HepG2 (cell line): ENCODE measurements around the gene JTB. TPM values are rescaled to one million over a fixed set of nuclear protein-coding genes. Genes with fewer than 3 reads are reported as not detected.

Source experiments
- DZIP1 ChIP-seq: sonication (generic); formaldehyde crosslinking; IDR thresholded peaks from 2 replicates; pipeline ENCODE4 v1.5.0; 2020; ENCODE audit warnings: mild to moderate bottlenecking, missing genetic modification reagents
- GATA4 ChIP-seq: sonication (generic); IDR thresholded peaks from 2 replicates; pipeline ENCODE4 v1.6.1; 2016; ENCODE audit warnings: antibody characterized with exemption, low read depth, borderline replicate concordance
- KMT2B ChIP-seq: IDR thresholded peaks from 2 replicates; pipeline ENCODE4 v1.6.1; 2016; ENCODE audit warnings: missing genetic modification reagents, missing compliant biosample characterization
- POLR2A ChIP-seq, 2 experiments: IDR thresholded peaks; 2 replicates each; pipeline ENCODE4 v1.6.1; 2011; ENCODE audit warnings: low read depth in 2 of 2, low read length in 2 of 2, mild to moderate bottlenecking in 1 of 2, moderate library complexity in 1 of 2; ENCODE audit not compliant: insufficient read depth in 1 of 2
- ZBED4 ChIP-seq: sonication (generic); formaldehyde crosslinking; IDR thresholded peaks from 2 replicates; pipeline ENCODE4 v1.4.0; 2020; ENCODE audit warnings: missing genetic modification reagents, borderline replicate concordance
- ZNF276 ChIP-seq: sonication (generic); formaldehyde crosslinking; IDR thresholded peaks from 2 replicates; pipeline ENCODE4 v1.4.0; 2020; ENCODE audit warnings: mild to moderate bottlenecking, low read depth, missing genetic modification reagents
- ZNF350 ChIP-seq: sonication (generic); formaldehyde crosslinking; IDR thresholded peaks from 2 replicates; pipeline ENCODE4 v1.4.0; 2020; ENCODE audit warnings: mild to moderate bottlenecking, low read depth, missing genetic modification reagents, borderline replicate concordance
- ZNF776 ChIP-seq: sonication (generic); formaldehyde crosslinking; IDR thresholded peaks from 2 replicates; pipeline ENCODE4 v1.4.0; 2020; ENCODE audit warnings: mild to moderate bottlenecking, missing genetic modification reagents
- polyA plus RNA-seq, 8 experiments: library from polyadenylated mRNA; depleted of rRNA in 3 of 8; stranded (reverse) in 7 of 8; unstranded in 1 of 8; fragments of >200 nt; fragmentation: Illumina TruSeq in 4 of 8; extraction: Trizol in 4 of 8; gene quantifications; 2 replicates each; pipeline versions ENCODE4 v1.2.1 to v1.2.3, GENCODE V29; 2011 to 2016; ENCODE audit warnings: low read depth in 4 of 8, missing spikeins in 1 of 8, mixed read lengths in 1 of 8; ENCODE audit not compliant: insufficient read depth in 1 of 8
- total RNA-seq, 5 experiments: library from RNA; depleted of rRNA; stranded (reverse); fragments of >200 nt; fragmentation: Illumina TruSeq; extraction: Trizol; gene quantifications; 2 replicates each; pipeline ENCODE4 v1.2.3, GENCODE V29; 2016; ENCODE audit warnings: low read depth in 1 of 5
- TF ChIP-seq, protein P1 (sequence below): sonication (generic); formaldehyde crosslinking; conservative IDR thresholded peaks from 2 replicates; pipeline ENCODE4 v1.5.0; 2020; ENCODE audit warnings: missing genetic modification reagents
- TF ChIP-seq, protein P2 (sequence below): sonication (generic); formaldehyde crosslinking; IDR thresholded peaks from 2 replicates; pipeline ENCODE4 v1.5.0; 2020; ENCODE audit warnings: missing genetic modification reagents
- TF ChIP-seq, protein P3 (sequence below): sonication (generic); formaldehyde crosslinking; IDR thresholded peaks from 2 replicates; pipeline ENCODE4 v1.4.0; 2020; ENCODE audit warnings: missing genetic modification reagents, borderline replicate concordance
- TF ChIP-seq, protein P4 (sequence below): sonication (generic); formaldehyde crosslinking; IDR thresholded peaks from 2 replicates; pipeline ENCODE4 v1.5.1; 2020; ENCODE audit warnings: mild to moderate bottlenecking, missing genetic modification reagents

The JTB gene
- total and polyA plus RNA-seq, 2 of the 13 experiments (the other 11 are each of a cell fraction or from before 2014, with no cell fraction given) = 96.7 to 99.2 TPM

DNA sequence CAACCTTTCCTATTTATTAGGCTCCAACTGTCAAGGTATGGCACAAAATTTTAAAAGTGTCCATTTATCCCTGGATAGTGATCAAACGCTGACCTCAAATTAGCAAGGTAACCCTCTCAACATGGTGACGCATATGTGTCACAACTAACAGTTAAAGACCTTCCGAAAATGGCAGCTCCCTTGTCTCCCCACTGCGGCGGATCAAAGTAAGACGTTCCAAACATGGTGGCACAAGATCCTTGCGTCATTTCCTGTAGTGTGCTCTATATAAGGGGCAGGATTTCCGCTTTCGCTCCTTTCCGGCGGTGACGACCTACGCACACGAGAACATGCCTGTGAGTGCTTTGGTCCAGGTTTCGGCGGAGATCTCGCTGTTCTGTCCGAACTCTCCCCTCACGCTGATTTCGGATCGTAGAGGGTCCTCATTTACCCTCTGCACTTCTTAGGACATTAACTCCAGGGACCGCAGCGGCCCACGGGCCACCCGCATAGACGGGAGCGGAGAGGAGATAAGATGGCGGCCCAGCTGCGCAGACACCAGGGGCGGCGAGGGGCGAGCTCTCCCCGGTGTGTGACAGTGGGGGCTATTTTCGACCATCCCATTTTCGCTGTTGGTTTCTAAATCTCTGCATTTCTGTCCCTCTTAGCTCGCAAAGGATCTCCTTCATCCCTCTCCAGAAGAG, 13.1 kb upstream of the JTB start, which contains the start of gene RPS27 (continued):
- TF ChIP-seq ZNF276 (CRISPR knock-in tag) (peak; percentile 85; the same call in 1 of the 2 replicates), GATA4 (peak; percentile 88; the same call in 1 of the 2 replicates), ZNF350 (CRISPR knock-in tag) (peak; percentile 77; the same call in 1 of the 2 replicates), POLR2A (IDR thresholded peaks at IDR 0.05; ENCODE audit: insufficient read depth in 1 of 2, low read depth in 2 of 2, low read length in 2 of 2) (peak; percentile 100), ZNF776 (CRISPR knock-in tag) (no peak), DZIP1 (CRISPR knock-in tag) (no peak), ZBED4 (CRISPR knock-in tag) (peak; percentile 65; the same call in 1 of the 2 replicates), KMT2B (CRISPR knock-in tag) (peak; percentile 85)
- TF ChIP-seq, protein P1, sequence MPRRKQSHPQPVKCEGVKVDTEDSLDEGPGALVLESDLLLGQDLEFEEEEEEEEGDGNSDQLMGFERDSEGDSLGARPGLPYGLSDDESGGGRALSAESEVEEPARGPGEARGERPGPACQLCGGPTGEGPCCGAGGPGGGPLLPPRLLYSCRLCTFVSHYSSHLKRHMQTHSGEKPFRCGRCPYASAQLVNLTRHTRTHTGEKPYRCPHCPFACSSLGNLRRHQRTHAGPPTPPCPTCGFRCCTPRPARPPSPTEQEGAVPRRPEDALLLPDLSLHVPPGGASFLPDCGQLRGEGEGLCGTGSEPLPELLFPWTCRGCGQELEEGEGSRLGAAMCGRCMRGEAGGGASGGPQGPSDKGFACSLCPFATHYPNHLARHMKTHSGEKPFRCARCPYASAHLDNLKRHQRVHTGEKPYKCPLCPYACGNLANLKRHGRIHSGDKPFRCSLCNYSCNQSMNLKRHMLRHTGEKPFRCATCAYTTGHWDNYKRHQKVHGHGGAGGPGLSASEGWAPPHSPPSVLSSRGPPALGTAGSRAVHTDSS = no peak
- TF ChIP-seq, protein P2, sequence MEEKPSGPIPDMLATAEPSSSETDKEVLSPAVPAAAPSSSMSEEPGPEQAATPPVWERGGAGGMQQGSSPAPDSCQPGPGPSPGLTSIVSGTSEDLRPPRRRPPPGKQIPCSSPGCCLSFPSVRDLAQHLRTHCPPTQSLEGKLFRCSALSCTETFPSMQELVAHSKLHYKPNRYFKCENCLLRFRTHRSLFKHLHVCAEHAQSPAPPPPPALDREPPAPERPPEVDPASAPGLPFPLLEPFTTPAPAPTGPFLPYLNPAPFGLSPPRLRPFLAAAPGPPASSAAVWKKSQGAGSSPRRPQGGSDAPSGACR (CRISPR knock-in tag) = peak; percentile 49; the same call in 1 of the 2 replicates
- TF ChIP-seq, protein P3, sequence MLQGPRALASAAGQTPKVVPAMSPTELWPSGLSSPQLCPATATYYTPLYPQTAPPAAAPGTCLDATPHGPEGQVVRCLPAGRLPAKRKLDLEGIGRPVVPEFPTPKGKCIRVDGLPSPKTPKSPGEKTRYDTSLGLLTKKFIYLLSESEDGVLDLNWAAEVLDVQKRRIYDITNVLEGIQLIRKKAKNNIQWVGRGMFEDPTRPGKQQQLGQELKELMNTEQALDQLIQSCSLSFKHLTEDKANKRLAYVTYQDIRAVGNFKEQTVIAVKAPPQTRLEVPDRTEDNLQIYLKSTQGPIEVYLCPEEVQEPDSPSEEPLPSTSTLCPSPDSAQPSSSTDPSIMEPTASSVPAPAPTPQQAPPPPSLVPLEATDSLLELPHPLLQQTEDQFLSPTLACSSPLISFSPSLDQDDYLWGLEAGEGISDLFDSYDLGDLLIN (CRISPR knock-in tag) = peak; percentile 27; the same call in 1 of the 2 replicates
- TF ChIP-seq, protein P4, sequence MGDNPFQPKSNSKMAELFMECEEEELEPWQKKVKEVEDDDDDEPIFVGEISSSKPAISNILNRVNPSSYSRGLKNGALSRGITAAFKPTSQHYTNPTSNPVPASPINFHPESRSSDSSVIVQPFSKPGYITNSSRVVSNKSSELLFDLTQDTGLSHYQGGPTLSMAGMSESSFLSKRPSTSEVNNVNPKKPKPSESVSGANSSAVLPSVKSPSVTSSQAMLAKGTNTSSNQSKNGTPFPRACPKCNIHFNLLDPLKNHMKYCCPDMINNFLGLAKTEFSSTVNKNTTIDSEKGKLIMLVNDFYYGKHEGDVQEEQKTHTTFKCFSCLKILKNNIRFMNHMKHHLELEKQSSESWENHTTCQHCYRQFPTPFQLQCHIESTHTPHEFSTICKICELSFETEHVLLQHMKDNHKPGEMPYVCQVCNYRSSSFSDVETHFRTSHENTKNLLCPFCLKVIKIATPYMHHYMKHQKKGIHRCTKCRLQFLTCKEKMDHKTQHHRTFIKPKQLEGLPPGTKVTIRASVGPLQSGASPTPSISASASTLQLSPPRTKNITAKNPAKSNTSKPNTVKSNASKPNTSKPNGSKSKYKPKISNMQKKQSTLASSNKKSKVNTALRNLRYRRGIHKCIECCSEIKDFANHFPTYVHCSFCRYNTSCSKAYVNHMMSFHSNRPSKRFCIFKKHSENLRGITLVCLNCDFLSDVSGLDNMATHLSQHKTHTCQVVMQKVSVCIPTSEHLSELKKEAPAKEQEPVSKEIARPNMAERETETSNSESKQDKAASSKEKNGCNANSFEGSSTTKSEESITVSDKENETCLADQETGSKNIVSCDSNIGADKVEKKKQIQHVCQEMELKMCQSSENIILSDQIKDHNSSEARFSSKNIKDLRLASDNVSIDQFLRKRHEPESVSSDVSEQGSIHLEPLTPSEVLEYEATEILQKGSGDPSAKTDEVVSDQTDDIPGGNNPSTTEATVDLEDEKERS (CRISPR knock-in tag) = peak; percentile 86
